ENCODE measurements around the gene SHKBP1.

SHKBP1 gene

GRCh38 chr19:40607311-40608239 is 30.9 kb downstream of the SHKBP1 start:
- H3K9ac ChIP-seq (ENCODE audit: low read depth, low read length): no peak overlapping the region
- H3K4me1 ChIP-seq (ENCODE audit: insufficient read depth, low read length): peaks cover 12% of the 10 kb centered on the region
- no peaks in the 10 kb centered on the region for H3K36me3 ChIP-seq (ENCODE audit: insufficient read depth, low read length)
- H3K9me3 ChIP-seq (ENCODE audit: control insufficient read depth, insufficient read depth, low read length): no peaks in the 10 kb centered on the region

- Histone ChIP-seq H3K4me1 (ENCODE audit: insufficient read depth, low read length) (peaks cover 5% of the 10 kb centered on the region), H3K36me3 (ENCODE audit: insufficient read depth, low read length) (no peaks in the 10 kb centered on the region)
Observed at GRCh38 chr19:40608240-40608621, 31.6 kb downstream of the SHKBP1 start.

GRCh38 chr19:40608957-40609356 is 32.3 kb downstream of the SHKBP1 start:
- Histone ChIP-seq H3K4me1 (ENCODE audit: insufficient read depth, low read length) (peaks cover 5% of the 10 kb centered on the region), H3K36me3 (ENCODE audit: insufficient read depth, low read length) (no peaks in the 10 kb centered on the region), H3K9me3 (ENCODE audit: control insufficient read depth, insufficient read depth, low read length) (no peaks in the 10 kb centered on the region), H3K9ac (ENCODE audit: low read depth, low read length) (peak overlapping the region; percentile 51; the same call in 1 of the 2 replicates)

More at GRCh38 chr19:40608240-40608621, 31.6 kb downstream of the SHKBP1 start:
- no peak overlapping the region for H3K9ac ChIP-seq (ENCODE audit: low read depth, low read length)
- H3K9me3 ChIP-seq (ENCODE audit: control insufficient read depth, insufficient read depth, low read length): no peaks in the 10 kb centered on the region

GRCh38 chr19:40609561-40610395 is 33.1 kb downstream of the SHKBP1 start:
- no peaks in the 10 kb centered on the region for H3K36me3 ChIP-seq (ENCODE audit: insufficient read depth, low read length)
- no peaks in the 10 kb centered on the region for H3K9me3 ChIP-seq (ENCODE audit: control insufficient read depth, insufficient read depth, low read length)
- peak overlapping the region; percentile 60 for H3K9ac ChIP-seq (ENCODE audit: low read depth, low read length)
- H3K4me1 ChIP-seq (ENCODE audit: insufficient read depth, low read length): peaks cover 5% of the 10 kb centered on the region

- Histone ChIP-seq H3K9ac (ENCODE audit: low read depth, low read length) (peak overlapping the region; percentile 60), H3K36me3 (ENCODE audit: insufficient read depth, low read length) (no peaks in the 10 kb centered on the region), H3K4me1 (ENCODE audit: insufficient read depth, low read length) (peaks cover 5% of the 10 kb centered on the region), H3K9me3 (ENCODE audit: control insufficient read depth, insufficient read depth, low read length) (no peaks in the 10 kb centered on the region)
Observed at GRCh38 chr19:40610396-40611064, 33.9 kb downstream of the SHKBP1 start.

GRCh38 chr19:40611096-40611495 is 34.4 kb downstream of the SHKBP1 start:
- Histone ChIP-seq H3K36me3 (ENCODE audit: insufficient read depth, low read length) (no peaks in the 10 kb centered on the region), H3K9me3 (ENCODE audit: control insufficient read depth, insufficient read depth, low read length) (no peaks in the 10 kb centered on the region), H3K4me1 (ENCODE audit: insufficient read depth, low read length) (peaks cover 5% of the 10 kb centered on the region), H3K9ac (ENCODE audit: low read depth, low read length) (no peak overlapping the region)

GRCh38 chr19:40611900-40612698 is 35.4 kb downstream of the SHKBP1 start:
- Histone ChIP-seq H3K9ac (ENCODE audit: low read depth, low read length) (no peak overlapping the region), H3K4me1 (ENCODE audit: insufficient read depth, low read length) (peaks cover 5% of the 10 kb centered on the region)

GRCh38 chr19:40612831-40613689 is 36.4 kb downstream of the SHKBP1 start:
- Histone ChIP-seq H3K4me1 (ENCODE audit: insufficient read depth, low read length) (peaks cover 5% of the 10 kb centered on the region), H3K9ac (ENCODE audit: low read depth, low read length) (peak overlapping the region; percentile 84), H3K9me3 (ENCODE audit: control insufficient read depth, insufficient read depth, low read length) (no peaks in the 10 kb centered on the region), H3K36me3 (ENCODE audit: insufficient read depth, low read length) (no peaks in the 10 kb centered on the region)

More at GRCh38 chr19:40611900-40612698, 35.4 kb downstream of the SHKBP1 start:
- H3K36me3 ChIP-seq (ENCODE audit: insufficient read depth, low read length): no peaks in the 10 kb centered on the region
- no peaks in the 10 kb centered on the region for H3K9me3 ChIP-seq (ENCODE audit: control insufficient read depth, insufficient read depth, low read length)

GRCh38 chr19:40613690-40614621 is 37.3 kb downstream of the SHKBP1 start:
- H3K4me1 ChIP-seq (ENCODE audit: insufficient read depth, low read length): peaks cover 5% of the 10 kb centered on the region

GRCh38 chr19:40614622-40615411 is 38.1 kb downstream of the SHKBP1 start:
- Histone ChIP-seq H3K9ac (ENCODE audit: low read depth, low read length) (peak overlapping the region; percentile 84), H3K36me3 (ENCODE audit: insufficient read depth, low read length) (peaks cover 3% of the 10 kb centered on the region; the same call in 1 of the 2 replicates), H3K4me1 (ENCODE audit: insufficient read depth, low read length) (peaks cover 5% of the 10 kb centered on the region), H3K9me3 (ENCODE audit: control insufficient read depth, insufficient read depth, low read length) (no peaks in the 10 kb centered on the region)

More at GRCh38 chr19:40613690-40614621, 37.3 kb downstream of the SHKBP1 start:
- no peaks in the 10 kb centered on the region for H3K9me3 ChIP-seq (ENCODE audit: control insufficient read depth, insufficient read depth, low read length)
- no peaks in the 10 kb centered on the region for H3K36me3 ChIP-seq (ENCODE audit: insufficient read depth, low read length)
- peak overlapping the region; percentile 84 for H3K9ac ChIP-seq (ENCODE audit: low read depth, low read length)

- Histone ChIP-seq H3K9ac (ENCODE audit: low read depth, low read length) (no peak overlapping the region), H3K4me1 (ENCODE audit: insufficient read depth, low read length) (no peaks in the 10 kb centered on the region; the same call in 1 of the 2 replicates), H3K9me3 (ENCODE audit: control insufficient read depth, insufficient read depth, low read length) (no peaks in the 10 kb centered on the region), H3K36me3 (ENCODE audit: insufficient read depth, low read length) (peaks cover 4% of the 10 kb centered on the region; the same call in 1 of the 2 replicates)
Observed at GRCh38 chr19:40616178-40616577, 39.5 kb downstream of the SHKBP1 start.
